ENCODE measurements around the gene PLEKHJ1.

PLEKHJ1 gene

DNA sequence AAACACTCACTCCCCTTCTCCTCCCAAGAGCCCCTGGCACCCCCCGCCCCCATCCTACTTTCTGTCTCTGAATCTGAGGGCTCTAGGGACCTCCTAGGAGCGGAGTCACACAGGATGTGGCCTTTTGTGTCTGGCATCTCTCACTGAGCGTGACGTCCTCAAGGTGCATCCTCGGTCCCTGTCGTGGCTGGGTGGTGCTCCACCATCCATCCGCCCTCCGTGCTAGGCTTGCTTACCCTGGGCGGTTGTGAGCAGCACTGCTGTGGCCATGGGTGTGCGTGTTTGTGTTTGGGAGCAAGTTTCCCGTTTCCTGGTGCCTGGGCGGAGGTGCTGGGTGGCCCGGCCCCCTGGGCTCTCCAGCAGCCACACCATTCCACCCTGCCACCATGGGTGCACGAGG is 12.2 kb downstream of the PLEKHJ1 start:
- no peak for DNase-seq (ENCODE audit: low read depth in 4 of 4, low spot score in 1 of 4)

DNA sequence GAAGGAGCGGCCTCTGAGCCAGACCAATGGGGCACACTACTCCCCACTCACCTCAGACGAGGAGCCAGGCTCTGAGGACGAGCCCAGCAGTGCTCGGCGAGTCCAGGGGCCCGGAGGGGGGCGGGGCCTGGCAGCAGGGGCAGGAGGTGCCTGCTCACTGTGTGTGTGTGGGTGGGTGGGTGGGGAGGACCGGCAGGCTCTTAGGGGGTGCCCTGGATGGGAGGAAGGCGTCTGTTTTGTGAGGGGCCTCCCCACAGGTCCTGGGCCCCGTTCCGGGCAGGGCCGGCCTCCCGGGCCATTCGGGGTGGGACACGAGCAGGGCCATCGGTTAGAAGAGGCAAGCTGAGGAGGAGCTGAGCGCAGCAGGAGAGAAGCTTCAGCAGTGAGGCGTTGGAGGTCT is 12.7 kb downstream of the PLEKHJ1 start:
- no peak for DNase-seq (ENCODE audit: low read depth in 4 of 4, low spot score in 1 of 4)

- DNase-seq (ENCODE audit: low read depth in 4 of 4, low spot score in 1 of 4): no peak
Observed at GRCh38 chr19:2221918-2222317, 14.2 kb downstream of the PLEKHJ1 start.

GRCh38 chr19:2221250-2221831 is 14.8 kb downstream of the PLEKHJ1 start:
- no peak for DNase-seq (ENCODE audit: low read depth in 4 of 4, low spot score in 1 of 4)

GRCh38 chr19:2219726-2220125 is 16.4 kb downstream of the PLEKHJ1 start:
- DNase-seq (ENCODE audit: low read depth in 4 of 4, low spot score in 1 of 4): no peak

GRCh38 chr19:2217591-2217990 is 18.5 kb downstream of the PLEKHJ1 start:
- DNase-seq (ENCODE audit: low read depth in 4 of 4, low spot score in 1 of 4): no peak

GRCh38 chr19:2216361-2217225 is 19.5 kb downstream of the PLEKHJ1 start:
- DNase-seq (ENCODE audit: low read depth in 4 of 4, low spot score in 1 of 4): no peak

GRCh38 chr19:2215281-2215751 is 20.8 kb downstream of the PLEKHJ1 start:
- DNase-seq (ENCODE audit: low read depth in 4 of 4, low spot score in 1 of 4): no peak

DNA sequence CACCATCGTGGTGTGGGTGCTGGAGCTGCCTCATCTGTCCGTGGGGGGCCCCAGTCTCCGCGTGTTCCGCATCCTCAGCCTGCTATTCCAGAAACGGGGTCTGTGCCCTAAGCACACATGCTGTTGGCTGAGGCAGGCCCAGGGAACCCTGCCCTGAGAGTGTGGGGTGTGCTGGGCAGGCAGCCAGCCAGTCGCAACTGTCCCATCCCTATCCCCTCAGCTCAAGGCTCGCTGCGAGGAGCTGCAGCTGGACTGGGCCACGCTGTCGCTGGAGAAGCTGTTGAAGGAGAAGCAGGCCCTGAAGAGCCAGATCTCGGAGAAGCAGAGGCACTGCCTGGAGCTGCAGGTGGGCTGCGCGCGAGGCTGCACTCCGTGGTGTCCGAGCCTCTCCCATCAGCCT is 21.9 kb downstream of the PLEKHJ1 start:
- no peak for DNase-seq (ENCODE audit: low read depth in 4 of 4, low spot score in 1 of 4)

DNA sequence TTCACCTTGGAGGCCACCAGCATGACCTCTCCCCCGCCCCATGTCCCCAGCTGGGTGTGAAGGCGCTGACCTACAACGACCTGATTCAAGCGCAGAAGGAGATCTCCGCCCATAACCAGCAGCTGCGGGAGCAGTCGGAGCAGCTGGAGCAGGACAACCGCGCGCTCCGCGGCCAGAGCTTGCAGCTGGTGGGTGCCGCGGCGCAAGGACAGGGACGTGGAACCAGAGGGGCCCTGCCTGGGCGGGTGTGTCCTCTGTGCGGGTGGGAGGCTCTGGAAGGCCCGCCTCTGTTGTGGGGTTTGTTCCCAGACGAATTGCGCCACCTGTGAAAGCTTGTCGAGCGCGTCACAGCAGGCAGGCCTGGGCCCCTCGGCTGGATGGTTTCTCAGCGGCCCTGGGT is 22.3 kb downstream of the PLEKHJ1 start:
- no peak for DNase-seq (ENCODE audit: low read depth in 4 of 4, low spot score in 1 of 4)

- no peak for DNase-seq (ENCODE audit: low read depth in 4 of 4, low spot score in 1 of 4)
Observed at GRCh38 chr19:2212861-2213711, 23.0 kb downstream of the PLEKHJ1 start.

DNA sequence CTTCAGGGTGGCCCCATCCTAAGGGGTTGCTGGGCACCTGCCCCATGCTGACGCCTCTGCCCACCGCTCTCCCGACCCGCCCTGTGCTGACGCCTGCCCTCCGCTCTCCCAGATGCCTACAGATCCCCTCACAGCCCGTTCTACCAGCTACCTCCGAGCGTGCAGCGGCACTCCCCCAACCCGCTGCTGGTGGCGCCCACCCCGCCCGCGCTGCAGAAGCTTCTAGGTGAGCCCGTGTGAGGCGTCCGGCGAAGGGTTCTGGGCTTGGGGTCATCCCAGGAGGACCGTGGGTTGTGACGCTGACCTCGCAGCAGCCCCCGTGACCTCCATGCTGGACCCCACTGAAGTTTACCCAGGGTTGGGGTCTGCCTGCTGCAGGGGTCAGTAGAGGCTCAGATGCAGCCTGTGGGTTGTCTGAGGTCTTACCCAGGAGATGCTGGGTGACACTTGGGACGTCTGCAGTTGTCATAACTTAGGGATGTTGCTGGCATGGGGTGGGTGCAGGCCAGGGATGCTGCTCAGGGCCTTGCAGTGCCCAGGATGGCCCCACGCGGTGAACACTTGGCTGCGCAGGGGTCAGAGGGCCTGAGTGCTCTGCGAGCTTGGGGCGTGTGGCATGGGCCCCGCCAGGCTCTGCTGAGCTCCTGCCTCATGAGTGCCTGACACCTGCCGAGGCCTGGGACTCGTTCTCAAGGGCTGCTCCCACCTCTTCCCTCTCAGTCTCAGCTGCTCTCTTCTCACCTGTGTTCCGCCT is 25.0 kb downstream of the PLEKHJ1 start:
- DNase-seq (ENCODE audit: low read depth in 4 of 4, low spot score in 1 of 4): no peak

- DNase-seq (ENCODE audit: low read depth in 4 of 4, low spot score in 1 of 4): no peak
Observed at GRCh38 chr19:2210206-2210605, 25.9 kb downstream of the PLEKHJ1 start.

DNA sequence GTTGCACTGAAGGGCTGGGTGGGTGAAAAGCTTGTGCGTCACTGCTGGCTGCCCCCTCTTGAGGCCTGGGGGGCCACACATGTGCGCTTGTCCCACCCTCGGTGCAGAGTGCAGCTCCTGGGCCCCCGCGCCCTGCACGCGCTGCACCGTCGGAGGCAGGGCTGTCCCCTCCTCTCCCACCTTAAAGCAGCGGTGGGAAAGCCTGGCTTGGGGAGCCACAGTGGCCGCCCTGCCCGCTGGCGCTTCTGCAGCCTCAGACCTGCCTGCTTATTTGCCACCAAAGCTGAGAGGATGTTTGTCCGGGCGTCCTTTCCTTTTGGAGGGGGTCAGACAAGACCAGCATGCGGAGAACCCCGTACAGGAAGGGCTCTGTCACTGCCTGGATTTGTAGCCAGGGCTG is 26.7 kb downstream of the PLEKHJ1 start:
- DNase-seq (ENCODE audit: low read depth in 4 of 4, low spot score in 1 of 4): no peak

GRCh38 chr19:2208975-2209374 is 27.2 kb downstream of the PLEKHJ1 start:
- no peak for DNase-seq (ENCODE audit: low read depth in 4 of 4, low spot score in 1 of 4)

GRCh38 chr19:2207991-2208860 is 27.9 kb downstream of the PLEKHJ1 start:
- DNase-seq (ENCODE audit: low read depth in 4 of 4, low spot score in 1 of 4): no peak

GRCh38 chr19:2207008-2207407 is 29.1 kb downstream of the PLEKHJ1 start:
- no peak for DNase-seq (ENCODE audit: low read depth in 4 of 4, low spot score in 1 of 4)

DNA sequence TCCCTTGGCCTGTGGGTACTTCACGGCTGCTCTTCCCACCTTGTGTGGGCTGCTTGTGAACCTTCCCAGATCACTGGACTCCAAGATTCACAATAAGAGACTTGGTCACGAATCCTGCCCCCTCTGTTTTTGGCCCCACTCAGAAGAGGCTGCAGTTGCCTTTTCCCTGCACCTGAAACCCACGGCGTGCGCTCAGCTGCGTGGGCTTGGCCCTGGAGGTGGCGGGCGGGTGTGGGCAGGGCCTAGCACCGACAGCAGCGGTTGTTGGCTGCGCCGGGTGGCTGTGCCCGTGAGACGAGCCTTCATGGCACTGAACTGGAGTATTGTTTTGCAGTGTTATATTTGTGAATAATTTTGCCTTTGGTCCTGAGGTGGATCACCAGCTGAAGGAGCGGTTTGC is 33.8 kb downstream of the PLEKHJ1 start:
- no peak for DNase-seq (ENCODE audit: low read depth in 4 of 4, low spot score in 1 of 4)

DNA sequence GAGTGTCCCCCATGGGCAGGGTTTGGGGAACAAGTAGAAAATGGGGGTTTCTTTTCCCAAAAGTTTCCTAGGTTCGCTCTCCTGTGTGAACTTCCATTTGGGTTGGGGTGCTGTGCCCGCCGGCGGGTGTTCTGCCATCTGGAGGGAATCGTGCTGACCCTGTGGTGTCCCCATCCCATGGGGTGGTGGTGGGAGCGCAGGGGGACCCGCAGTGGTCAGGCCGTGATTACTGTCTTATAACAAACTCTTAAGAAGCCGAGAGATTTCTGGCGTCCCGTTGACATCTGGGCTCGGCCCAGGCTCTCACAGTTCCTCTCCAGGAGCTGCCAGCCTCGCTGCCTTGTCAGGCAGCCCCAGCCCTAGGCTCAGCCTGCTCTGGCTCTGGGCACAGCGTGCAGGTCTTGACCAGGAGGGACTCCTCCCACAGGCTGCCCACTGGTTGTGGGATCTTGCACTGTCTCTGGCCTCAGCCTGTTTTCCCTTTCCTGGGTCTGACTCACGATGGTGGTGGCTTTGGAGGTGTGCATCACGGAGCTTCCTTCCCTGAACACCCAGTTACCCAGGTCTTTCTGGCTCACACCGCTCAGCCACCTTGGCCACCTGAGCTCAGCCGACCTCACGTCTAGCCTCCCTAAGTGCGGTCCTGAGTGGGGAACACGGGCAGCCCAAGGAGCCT is 34.5 kb downstream of the PLEKHJ1 start:
- no peak for DNase-seq (ENCODE audit: low read depth in 4 of 4, low spot score in 1 of 4)

All from stimulated activated CD4-positive, alpha-beta T cell treated with anti-CD3 and anti-CD28 coated beads, Interleukin-1b, Interleukin-23, amount 100 ng/mL, for 24 hours (primary cell).